NCI-H128 (cell line): ENCODE data around the gene GRHPR.
"Not testable (repeated sequence)": the region's sequence is repeated elsewhere in the genome, so short reads cannot be mapped to it uniquely, and the experiment has no call there.

ENCODE experiments used
- DNase-seq: peaks from one replicate; lab custom pipeline; 2025; ENCODE audit not compliant: unreplicated experiment; lab: John Stamatoyannopoulos, UW

The GRHPR gene

DNA sequence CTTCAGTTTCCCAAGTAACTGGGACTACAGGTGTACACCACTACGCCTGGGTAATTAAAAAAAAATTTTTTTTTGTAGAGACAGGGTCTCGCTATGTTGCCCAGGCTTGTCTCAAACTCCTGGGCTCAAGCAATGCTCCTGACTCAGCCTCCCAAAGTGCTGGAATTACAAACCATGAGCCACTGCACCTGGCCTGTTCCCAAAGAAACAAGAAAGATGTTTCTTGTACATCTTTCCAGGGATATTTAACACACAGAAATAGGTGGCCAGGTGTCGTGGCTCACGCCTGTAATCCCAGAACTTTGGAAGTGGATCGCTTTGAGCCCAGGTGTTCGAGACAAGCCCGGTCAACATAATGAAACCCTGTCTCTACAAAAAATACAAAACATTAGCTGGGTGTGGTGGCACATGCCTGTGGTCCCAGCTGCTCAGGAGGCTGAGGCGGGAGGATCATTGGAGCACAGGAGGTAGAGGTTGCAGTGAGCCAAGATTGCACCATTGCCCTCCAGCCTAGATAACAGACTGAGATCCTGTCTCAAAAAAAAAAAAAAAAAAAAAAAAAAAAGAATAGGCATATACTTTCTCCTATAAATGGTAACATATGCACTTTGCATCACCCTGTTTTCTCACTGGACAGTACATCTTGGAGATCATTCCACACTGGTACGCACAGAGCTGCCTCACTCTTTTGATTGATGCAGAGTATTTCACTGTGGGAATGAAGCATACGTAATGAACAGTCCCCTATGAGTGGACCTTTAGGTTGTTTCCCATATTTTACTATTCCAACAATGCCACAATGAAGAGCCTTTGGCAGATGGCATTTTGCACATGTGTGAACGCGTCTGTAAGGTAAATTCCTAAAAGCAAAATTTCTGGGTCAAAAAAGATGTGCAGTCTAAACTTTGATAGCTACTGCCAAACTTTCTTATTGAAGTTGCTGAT is 2.0 kb upstream of the GRHPR start:
- DNase-seq, result no peak

DNA sequence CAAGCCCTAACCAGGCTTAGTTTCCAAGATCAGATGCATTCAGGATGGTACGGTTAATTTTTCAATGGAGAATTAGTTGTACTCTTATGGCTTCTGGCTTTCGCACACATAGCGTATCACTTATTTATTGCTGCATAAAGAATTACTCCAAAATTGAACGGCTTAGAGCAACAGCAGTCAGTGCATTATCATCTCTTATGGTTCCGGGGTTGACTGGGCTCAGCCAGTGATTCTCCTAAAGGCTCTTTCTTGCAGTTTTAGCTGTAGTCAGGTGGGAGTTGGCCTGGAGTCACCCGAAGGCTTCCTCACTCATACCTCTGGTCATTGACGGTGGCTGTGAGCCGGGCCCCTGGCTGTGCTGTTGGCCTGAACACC is 595 bp upstream of the GRHPR start:
- DNase-seq, result no peak

DNA sequence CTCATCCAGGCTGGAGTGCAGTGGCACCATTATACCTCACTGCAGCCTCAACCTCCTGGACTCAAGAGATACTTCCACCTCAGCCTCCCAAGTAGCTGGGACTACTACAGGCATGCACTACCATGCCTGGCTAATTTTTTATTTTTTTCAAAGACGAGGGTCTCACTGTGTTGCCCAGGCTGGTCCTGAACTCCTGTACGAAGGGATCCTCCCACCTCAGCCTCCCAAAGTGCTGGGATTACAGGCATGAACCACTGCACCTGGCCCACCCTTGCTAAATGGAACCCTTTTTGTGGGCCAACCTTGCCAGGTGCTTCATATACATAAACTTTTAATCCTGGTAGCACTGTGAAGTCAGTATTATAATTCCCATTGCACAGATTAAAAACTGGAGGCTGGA is 1.0 kb downstream of the GRHPR start:
- DNase-seq, result no peak

DNA sequence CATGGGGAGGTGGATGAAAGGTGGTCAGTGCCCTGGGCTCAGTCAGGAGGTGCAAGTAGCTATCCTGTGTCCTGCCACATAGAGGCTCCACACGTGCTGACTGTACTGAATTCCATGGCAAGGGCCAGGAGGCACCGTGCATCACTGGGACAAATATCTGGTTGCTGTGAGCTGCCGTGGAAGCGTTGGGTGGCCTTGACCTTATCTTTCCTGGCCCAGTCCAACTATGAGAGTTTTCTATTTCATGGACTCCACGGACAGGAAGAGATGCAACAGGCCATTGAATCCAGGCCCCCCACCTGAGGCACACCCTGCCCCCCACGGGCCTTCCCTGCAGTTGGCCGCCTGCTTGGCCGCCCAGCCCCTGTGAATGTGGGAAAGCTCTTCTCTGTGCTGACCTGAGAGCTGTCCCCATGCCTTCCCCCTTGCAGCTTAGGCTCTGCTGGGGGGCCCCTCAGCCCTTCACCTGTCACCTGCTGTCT is 1.7 kb downstream of the GRHPR start:
- no peak for DNase-seq

DNA sequence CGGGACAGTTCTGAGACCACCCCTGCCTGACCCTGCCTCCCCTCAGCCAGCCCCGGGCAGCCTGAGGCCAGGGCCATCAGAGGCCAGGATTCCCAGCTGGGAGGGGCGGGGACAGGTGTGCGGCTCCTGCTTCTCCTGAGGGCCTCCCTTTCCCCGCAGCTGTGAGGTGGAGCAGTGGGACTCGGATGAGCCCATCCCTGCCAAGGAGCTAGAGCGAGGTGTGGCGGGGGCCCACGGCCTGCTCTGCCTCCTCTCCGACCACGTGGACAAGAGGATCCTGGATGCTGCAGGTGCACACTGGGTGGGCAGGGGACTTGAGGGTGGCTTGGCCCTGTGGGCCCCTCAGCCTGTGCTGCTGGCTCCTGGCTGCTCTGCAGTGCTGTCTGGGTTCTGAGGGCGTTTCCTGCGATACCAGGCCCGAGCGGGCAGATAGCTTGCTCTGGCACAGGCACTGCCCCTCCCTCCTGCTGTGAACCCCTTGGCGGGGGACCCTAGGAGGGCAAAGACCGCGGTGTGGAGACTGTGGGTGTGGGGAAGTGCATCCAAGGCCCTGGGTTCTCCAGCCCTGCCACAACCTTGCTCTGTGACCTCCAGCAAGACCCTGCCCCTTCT is 2.3 kb downstream of the GRHPR start:
- no peak for DNase-seq

DNA sequence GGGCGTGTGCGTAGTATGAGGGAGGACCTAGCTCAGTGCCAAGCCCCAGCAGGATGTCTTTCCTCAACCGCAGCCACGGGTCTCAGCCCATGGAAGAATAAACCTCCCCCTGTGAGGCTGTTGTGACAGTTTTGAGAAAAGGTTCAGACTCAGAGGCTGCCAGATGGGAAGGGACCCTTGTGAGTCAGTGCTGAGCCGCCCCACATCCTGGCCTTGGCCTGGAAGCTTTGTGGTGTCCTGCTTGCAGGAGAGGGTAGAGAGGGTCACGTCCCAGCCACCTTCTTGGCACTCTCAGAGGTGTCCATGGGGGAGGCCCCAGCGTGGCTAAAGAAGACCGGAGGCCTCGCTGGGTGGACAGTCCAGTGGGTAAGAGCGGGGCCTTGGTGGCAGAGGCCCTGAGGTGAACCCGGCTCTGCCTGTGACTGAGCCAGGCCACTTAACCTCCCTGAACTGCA is 2.8 kb downstream of the GRHPR start:
- no peak for DNase-seq

DNA sequence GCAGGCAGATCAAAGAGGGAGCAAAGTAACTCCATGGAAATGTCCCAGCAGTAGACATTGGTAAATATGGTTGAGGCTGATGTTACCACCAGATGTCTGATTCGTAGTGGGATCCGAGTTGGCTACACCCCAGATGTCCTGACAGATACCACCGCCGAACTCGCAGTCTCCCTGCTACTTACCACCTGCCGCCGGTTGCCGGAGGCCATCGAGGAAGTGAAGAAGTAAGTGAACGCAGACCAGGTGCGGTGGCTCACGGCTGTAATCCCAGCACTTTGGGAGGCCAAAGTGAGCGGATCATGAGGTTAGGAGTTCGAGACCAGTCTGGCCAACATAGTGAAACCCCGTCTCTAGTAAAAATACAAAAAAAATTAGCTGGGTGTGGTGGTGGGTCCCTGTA is 3.9 kb downstream of the GRHPR start:
- not testable (repeated sequence) for DNase-seq

DNA sequence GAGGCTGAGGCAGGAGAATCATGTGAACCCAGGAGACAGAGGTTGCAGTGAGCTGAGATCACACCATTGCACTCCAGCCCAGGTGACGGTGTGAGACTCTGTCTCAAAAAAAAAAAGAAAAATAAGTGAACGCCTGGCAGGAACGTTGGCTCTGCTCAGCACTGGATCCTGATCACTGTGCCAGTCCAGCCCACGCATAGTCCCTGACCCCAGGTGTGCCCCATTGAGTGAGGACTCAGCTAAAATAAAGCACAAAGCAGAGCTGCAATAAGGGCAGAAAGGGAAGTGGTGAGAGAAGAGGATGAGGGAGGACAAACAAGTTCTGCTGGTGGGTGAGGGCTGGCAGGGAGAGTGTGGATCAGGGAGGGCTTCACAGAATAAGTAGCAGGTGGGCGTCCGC is 4.3 kb downstream of the GRHPR start:
- DNase-seq, result no peak

DNA sequence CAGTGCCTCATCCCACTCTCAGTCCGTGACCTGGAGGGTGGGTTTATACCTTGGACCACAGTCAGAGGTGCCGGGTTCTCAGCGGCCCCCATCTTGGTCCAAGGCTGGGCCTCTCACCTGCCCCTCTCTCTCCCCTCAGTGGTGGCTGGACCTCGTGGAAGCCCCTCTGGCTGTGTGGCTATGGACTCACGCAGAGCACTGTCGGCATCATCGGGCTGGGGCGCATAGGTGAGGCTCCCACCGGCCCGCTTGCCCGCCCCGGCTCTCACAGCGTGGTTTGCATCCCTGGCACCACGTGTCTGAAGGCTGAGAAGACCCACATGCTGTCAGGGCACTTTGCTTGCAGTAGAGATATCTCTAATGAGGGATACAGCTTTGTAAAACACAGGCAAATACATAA is 5.8 kb downstream of the GRHPR start:
- no peak for DNase-seq

DNA sequence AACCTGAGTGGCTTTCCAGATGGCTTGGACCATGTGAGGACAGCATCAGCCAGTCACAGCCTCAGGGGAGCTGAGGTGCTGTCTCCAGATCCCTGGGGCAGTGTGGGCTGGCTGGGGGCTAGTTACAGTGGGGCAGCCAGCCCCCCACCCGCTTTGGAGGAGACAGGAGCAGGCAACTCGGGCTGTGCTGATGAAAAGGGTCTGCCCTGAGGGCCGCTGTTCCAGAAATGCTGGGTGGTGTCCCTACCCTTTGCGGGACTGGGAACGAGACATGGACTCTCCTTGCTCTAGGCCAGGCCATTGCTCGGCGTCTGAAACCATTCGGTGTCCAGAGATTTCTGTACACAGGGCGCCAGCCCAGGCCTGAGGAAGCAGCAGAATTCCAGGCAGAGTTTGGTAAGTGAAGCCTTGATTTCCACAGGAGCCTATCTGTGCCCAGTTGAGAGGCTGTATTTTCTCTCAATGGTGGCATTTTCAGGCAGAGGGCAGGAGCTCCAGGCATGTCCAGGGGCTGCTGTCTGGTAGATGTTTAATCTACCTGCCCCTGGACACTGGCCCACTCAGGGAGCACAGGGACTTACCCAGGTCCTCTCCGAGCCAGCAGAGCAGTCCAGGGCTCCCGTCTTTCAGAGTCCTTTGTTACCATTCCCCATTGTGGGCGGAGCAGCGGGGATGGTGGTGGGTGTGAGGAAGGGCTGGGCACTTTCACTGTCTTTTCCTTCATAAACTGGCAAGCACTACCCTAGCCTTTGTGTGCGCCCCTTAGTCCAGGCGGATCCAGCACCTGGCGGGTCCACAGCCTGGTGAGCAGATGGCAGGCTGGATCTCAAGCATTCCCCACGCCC is 7.2 kb downstream of the GRHPR start:
- DNase-seq, result no peak

DNA sequence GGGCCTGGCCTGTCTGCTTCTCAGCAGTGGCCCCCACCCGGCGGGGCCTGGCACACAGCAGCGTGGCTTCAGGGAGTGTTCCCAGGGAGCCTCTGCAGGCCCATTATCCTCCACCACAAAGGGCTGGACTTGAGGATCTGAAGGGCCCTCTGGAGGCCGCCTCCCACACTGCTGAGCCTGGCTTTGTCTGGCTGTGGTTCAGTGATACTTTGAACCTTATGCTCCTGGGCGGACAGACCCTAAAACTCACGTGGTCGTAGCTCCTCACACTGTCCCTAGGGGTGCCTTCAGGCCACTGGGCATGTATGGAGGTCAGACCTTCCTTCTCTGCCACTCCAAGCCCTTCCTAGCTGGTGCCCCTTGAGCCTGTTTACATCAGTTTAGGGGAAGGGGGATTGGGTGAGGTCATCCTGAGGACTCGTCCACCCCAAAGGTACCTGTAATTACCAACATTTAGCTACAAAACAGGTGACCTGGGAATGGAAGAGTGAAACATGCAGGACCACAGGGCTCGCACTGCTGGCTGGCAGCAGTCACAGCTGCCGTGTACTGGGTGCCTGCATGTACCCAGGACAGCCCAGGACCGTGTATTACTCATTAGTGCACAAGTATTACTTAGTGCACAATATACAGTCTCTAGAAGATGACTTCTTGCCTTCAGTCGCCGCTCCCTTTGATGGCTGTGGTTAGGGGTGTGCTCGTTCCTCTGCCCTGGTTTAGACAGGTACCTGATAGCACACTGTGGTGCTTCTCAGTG is 8.5 kb downstream of the GRHPR start:
- DNase-seq, result no peak

DNA sequence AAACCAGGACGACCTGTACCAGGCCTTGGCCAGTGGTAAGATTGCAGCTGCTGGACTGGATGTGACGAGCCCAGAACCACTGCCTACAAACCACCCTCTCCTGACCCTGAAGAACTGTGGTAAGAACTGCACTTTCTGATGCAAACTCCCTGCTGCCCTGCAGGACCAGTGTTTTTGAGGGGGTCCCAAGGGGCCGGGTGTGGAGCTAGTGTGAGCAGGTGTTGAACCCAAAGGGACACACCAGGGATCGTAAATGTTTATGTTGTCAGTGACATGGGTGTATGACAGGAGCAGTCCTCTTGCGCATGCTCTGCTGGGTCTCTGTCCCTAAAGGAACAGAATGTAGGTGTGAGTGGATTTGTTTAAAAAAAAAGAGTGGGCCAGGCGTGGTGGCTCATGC is 9.5 kb downstream of the GRHPR start:
- DNase-seq, result no peak

DNA sequence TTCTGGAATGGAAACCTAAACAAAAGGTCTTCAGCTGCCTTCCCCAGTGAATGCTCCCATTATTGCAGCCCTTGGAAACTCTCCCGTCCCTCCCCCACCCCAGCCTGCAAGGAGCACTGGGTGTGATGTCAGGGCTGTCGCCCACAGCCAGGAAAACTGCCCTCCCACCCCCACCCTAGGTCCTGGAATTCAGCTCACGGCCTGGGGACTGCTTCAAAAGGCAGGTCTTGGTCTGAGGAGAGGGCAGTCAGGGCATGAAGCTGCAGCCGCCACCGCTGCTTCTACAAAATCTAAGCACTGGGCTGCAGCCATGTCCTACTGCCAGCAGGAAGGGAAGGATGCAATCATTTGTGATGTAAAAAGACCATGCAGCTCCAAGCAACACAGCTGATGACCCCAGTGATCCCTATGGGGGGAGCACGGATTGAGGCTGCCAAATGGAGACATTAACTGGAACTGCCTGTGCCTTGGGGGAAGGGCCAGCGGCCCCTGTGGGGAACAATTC is 11.4 kb downstream of the GRHPR start:
- no peak for DNase-seq

DNA sequence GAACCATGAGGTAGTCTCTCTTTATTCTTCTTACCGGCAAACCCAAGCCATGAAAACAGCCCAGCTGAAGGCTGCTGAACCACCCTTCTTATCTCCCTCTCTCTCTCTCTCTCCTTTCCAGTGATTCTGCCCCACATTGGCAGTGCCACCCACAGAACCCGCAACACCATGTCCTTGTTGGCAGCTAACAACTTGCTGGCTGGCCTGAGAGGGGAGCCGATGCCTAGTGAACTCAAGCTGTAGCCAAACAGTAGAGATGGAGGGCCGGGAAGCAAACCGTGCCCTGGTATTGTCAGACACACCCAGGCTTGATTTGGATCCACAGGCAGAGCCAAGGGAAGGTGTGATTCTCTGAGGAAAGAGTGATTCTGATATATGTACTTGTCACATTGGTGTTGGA is 14.0 kb downstream of the GRHPR start:
- no peak for DNase-seq

DNA sequence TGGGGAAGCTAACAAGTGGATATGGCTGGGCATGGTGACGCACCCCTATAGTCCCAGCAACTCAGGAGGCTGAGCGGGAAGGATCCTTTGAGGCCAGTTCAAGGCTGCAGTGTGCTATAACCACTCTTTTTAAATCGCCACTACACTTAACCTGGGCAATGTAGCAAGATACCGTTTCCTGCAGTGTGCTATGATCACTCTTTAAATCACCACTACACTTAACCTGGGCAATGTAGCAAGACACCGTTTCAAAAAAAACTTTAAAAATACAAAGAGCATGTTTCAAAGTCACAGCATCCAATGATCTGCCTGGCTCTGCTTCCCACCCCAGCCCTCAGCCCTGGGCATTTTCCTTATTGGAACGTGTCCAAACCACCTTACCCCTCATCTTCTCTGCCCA is 14.5 kb downstream of the GRHPR start:
- no peak for DNase-seq

DNA sequence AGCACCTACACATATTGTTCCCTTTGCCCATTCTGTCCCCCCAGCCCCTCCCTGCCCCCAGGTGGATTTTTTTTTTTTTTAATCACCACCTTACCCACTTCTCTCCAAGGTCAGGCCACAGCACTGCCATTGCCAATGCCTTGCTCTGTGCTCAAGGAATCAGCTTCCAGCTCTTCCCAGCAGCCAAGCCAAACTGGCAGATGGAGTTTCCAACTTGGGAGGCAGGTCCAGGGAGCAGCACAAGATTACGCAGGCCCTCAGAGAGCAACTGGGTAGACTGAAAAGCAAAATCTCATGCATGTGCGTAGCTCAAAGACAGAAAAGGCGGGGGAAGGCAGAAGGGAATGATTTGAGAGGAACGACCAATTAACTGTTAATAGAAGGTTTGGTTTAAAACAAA is 15.1 kb downstream of the GRHPR start:
- no peak for DNase-seq

DNA sequence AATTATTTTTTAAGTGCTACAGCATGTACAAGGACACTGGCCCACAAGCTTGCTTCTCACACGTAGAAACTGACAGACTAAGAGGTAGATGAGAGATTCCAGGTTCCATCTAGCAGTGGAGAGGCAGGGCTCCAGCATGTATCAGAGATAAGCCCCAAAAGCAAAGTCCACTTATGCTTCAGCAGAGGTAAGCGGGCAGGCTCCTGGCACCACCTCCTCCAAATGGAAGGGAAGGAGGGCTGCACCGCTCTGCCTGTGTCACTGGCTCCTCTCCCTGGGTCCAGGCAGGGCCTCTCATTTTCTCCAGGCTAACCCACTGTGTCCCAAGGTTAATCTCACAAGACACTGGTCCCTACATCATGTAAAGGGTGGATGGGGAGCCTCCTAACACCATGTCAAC is 15.9 kb downstream of the GRHPR start:
- no peak for DNase-seq

DNA sequence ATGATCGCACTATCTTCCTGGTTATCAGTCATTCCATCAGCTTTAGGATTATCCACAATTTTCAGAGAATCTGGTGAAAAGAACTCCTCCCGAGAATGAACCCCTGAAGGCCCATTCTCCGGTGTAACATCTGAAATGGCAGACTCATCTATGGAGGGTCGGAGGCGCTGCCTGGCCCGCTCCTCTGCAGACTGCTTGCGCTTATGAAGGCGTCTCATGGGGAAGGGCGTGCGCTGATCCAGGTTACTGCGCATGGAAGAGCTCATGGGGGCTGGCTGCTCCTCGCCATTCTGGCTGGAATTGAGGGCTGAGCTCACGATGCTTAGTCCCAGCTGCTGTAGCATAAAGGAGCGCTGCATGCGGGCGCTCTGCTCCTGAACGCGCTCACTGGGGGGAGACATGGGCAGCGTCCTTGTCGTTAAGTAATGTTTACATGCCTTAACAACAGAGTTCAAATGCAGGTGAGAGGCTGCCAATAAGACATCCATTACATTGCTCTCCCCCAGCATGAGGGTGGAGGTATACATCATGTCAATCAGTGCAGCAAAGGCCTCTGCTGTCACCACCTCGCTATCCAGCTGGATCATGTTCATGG is 19.4 kb downstream of the GRHPR start:
- no peak for DNase-seq

DNA sequence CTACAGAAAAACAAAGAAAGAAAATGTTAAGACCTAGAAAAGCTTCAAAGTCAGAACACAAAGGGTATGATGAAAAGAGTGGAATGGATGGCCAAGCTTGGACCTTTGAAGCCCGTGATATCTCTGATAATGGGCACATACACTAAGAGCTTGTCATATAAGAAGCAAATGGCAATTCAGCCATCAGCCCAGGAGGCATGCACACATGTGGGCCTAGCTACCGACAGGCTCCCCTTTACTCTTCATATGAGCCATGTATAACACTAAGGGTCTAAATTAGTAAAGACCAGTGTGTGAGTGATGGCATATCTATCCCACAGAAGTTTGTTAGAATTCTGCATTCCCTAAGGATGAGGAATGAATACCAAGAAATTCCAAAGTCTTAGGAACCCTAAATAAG is 20.1 kb downstream of the GRHPR start:
- DNase-seq, result no peak

DNA sequence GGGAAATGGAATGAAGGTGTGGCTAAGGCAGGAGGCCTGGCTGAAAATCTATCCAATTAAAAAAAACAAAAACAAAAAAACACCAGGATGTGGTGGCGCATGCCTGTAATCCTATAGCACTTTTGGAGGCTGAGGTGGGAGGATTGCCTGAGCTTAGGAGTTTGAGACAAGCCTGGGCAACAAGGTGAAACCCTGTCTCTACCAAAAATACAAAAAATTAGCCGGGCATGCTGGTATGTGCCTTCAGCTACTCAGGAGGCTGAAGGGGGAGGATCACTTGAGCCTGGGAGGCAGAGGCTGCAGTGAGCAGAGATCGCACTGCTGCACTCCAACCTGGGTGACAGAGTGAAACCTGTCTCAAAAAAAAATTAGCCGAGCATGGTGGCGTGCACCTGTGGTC is 21.1 kb downstream of the GRHPR start:
- no peak for DNase-seq
